ENCODE data around the gene KLF6. TPM values are rescaled to one million over a fixed set of nuclear protein-coding genes. Genes with fewer than 3 reads are reported as not detected.

Gene KLF6
- total and polyA plus RNA-seq, 9 of the 15 experiments (the other 6 are each of a cell fraction or from before 2014, with no cell fraction given), result 3.2 to 23.9 (median 8.0) TPM

- Histone ChIP-seq H3K4me1 (replicated peaks in 1 of 2; ENCODE audit: control insufficient read depth in 2 of 2, insufficient read depth in 2 of 2, low read length in 2 of 2) (peaks cover 7 to 14% of the 10 kb centered on the region in 2 experiments; a peak in 4 of 5 replicates), H3K9ac (ENCODE audit: insufficient read depth in 1 of 2, low read depth in 2 of 2, low read length in 2 of 2) (no peak overlapping the region), H3K4me2 (ENCODE audit: insufficient read depth, low read length) (no peak overlapping the region), H2AFZ (ENCODE audit: low read depth, low read length) (0 out of 2 replicates have a peak overlapping the region, but pooled peaks have one; percentile 13), H3K79me2 (ENCODE audit: control insufficient read depth, insufficient read depth, low read length) (no peaks in the 10 kb centered on the region; the same call in 2 of the 3 replicates), H3K36me3 (ENCODE audit: control insufficient read depth, insufficient read depth, low read length) (no peaks in the 10 kb centered on the region), H3K9me3 (replicated peaks; ENCODE audit: control insufficient read depth, insufficient read depth, low read depth, low read length) (no peaks in the 10 kb centered on the region), H3K27ac (ENCODE audit: extremely low read depth, low read depth, low read length) (no peak overlapping the region), H3K4me3 (no peak overlapping the region), H3K27me3 (ENCODE audit: control insufficient read depth in 2 of 2, insufficient read depth in 2 of 2, low read length in 2 of 2) (no peaks in the 10 kb centered on the region), H4K20me1 (replicated peaks; ENCODE audit: control insufficient read depth, insufficient read depth, low read length) (no peaks in the 10 kb centered on the region), H3K9me1 (ENCODE audit: control insufficient read depth, insufficient read depth, low read length) (no peaks in the 10 kb centered on the region)
- 89% methylated on average over 1 of the region's 1 CpG for WGBS (ENCODE audit: insufficient coverage, low coverage, missing lambda C conversion rate)
- in situ Hi-C loops (cut with MboI), result no loop called here
- FAIRE-seq (no peak), ATAC-seq (no peak), DNase-seq (ENCODE audit: extremely low read depth in 1 of 4, low spot score in 3 of 4) (no peak)
- CTCF ChIA-PET (ENCODE audit: low intra/inter-chr PET ratio), result no interaction called here
- no TSS peak for BruUV-seq (replicated peaks)
- intact Hi-C loops (cut with micrococcal nuclease), result no loop called here
- POLR2A ChIA-PET, result no interaction called here
- TF ChIP-seq ATF2 (CRISPR knock-in tag; IDR thresholded peaks at IDR 0.05) (no peak), HNRNPH1 (optimal IDR thresholded peaks at IDR 0.05; ENCODE audit: low read depth, low read length) (no peak), ZFP1 (CRISPR knock-in tag; IDR thresholded peaks at IDR 0.05) (no peak), ELF4 (CRISPR knock-in tag; IDR thresholded peaks at IDR 0.05) (no peak), ZBTB40 (IDR thresholded peaks at IDR 0.05) (peak; percentile 81), ZBTB40 (CRISPR knock-in tag; IDR thresholded peaks at IDR 0.05) (no peak)
These were observed 5.3 kb upstream of the KLF6 start for GRCh38 chr10:3790272-3790671.

All from K562 (cell line).